ENCODE measurements around the gene AKNA. TPM values are rescaled to one million over a fixed set of nuclear protein-coding genes. Genes with fewer than 3 reads are reported as not detected.
"Not testable (repeated sequence)": the region's sequence is repeated elsewhere in the genome, so short reads cannot be mapped to it uniquely, and the experiment has no call there.

Gene AKNA
- total RNA-seq, 1 experiment from 2014 or later = 14.4 TPM

DNA sequence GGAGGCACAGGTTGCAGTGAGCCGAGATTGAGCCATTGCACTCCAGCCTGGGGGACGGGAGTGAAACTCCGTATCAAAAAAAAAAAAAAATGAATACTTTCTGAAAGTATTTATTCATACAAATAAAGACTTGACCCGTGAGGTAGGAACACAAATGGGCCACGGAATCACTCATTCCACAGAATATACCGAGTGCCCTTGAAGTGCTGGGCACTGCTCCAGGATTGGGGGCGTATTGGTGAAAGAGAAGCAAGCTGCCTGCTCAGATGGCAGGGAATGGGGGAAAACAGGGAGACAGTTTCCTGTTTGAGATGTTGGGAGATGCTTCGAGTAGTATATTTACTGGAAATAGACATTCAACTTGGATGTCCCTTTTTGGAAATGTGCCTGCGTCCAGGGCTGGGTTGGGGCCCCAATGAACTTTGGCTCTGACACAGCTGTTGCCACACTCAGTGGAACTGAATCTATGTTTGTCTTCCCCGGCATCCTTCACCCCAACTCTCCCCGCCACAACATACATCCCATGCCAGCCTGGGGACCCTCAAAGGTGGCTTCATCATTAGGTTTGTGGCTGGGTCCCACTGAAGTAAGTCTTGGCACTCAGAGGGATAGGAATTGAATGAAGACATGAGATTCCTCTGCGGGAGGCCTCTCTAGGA, 65.5 kb downstream of the AKNA start:
- CTCF ChIA-PET; H3K27ac ChIP-seq; H3K27me3 ChIP-seq (ENCODE audit: insufficient read depth, low read depth); H3K9me2 ChIP-seq (ENCODE audit: insufficient read depth); H3K9me3 ChIP-seq (ENCODE audit: insufficient read depth, low read depth); H3K36me3 ChIP-seq (ENCODE audit: low read depth); H4K20me1 ChIP-seq (ENCODE audit: insufficient read depth); BruUV-seq (replicated peaks); DNase-seq; H3K4me3 ChIP-seq; intact Hi-C loops (cut with micrococcal nuclease; ENCODE audit: unreplicated experiment); H3K4me2 ChIP-seq; H2AFZ ChIP-seq; H3F3A ChIP-seq (ENCODE audit: insufficient read depth, low read depth); H3K79me2 ChIP-seq (ENCODE audit: low read depth); H3K4me1 ChIP-seq (replicated peaks; ENCODE audit: insufficient read depth): not testable (repeated sequence)
- POLR2A ChIA-PET (ENCODE audit: unreplicated experiment) = interaction anchor here (0.7 kb wide), 1 partner anchor 184 kb away, joined by 5 read pairs; no protein-coding TSS in a partner anchor

GRCh38 chr9:114321759-114322158, 66.0 kb downstream of the AKNA start:
- Histone ChIP-seq H3F3A (ENCODE audit: insufficient read depth, low read depth) (no peaks in the 10 kb centered on the region), H2AFZ (no peak overlapping the region), H3K9me2 (ENCODE audit: insufficient read depth) (no peaks in the 10 kb centered on the region), H3K4me2 (no peak overlapping the region), H3K9me3 (ENCODE audit: insufficient read depth, low read depth) (no peaks in the 10 kb centered on the region), H4K20me1 (ENCODE audit: insufficient read depth) (no peaks in the 10 kb centered on the region), H3K27ac (no peak overlapping the region), H3K36me3 (ENCODE audit: low read depth) (no peaks in the 10 kb centered on the region), H3K4me1 (replicated peaks; ENCODE audit: insufficient read depth) (peaks cover 6% of the 10 kb centered on the region; the same call in 1 of the 2 replicates), H3K27me3 (ENCODE audit: insufficient read depth, low read depth) (peaks cover 9% of the 10 kb centered on the region; the same call in 1 of the 2 replicates), H3K4me3 (no peak overlapping the region), H3K79me2 (ENCODE audit: low read depth) (no peaks in the 10 kb centered on the region)
- POLR2A ChIA-PET (ENCODE audit: unreplicated experiment) = interaction anchor here (0.7 kb wide), 1 partner anchor 184 kb away, joined by 5 read pairs; no protein-coding TSS in a partner anchor
- CTCF ChIA-PET = no interaction called here
- TF ChIP-seq, protein P1, sequence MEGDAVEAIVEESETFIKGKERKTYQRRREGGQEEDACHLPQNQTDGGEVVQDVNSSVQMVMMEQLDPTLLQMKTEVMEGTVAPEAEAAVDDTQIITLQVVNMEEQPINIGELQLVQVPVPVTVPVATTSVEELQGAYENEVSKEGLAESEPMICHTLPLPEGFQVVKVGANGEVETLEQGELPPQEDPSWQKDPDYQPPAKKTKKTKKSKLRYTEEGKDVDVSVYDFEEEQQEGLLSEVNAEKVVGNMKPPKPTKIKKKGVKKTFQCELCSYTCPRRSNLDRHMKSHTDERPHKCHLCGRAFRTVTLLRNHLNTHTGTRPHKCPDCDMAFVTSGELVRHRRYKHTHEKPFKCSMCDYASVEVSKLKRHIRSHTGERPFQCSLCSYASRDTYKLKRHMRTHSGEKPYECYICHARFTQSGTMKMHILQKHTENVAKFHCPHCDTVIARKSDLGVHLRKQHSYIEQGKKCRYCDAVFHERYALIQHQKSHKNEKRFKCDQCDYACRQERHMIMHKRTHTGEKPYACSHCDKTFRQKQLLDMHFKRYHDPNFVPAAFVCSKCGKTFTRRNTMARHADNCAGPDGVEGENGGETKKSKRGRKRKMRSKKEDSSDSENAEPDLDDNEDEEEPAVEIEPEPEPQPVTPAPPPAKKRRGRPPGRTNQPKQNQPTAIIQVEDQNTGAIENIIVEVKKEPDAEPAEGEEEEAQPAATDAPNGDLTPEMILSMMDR (conservative IDR thresholded peaks at IDR 0.05) = no peak
- TF ChIP-seq EZH2 (IDR thresholded peaks at IDR 0.05; ENCODE audit: low read depth) = no peak
- no peak for DNase-seq
- BruUV-seq (replicated peaks) = no TSS peak
- intact Hi-C loops (cut with micrococcal nuclease; ENCODE audit: unreplicated experiment) = no loop called here

GRCh38 chr9:114320710-114321109, 67.1 kb downstream of the AKNA start:
- H3K9me3 ChIP-seq (ENCODE audit: insufficient read depth, low read depth); H3K27ac ChIP-seq; BruUV-seq (replicated peaks); intact Hi-C loops (cut with micrococcal nuclease; ENCODE audit: unreplicated experiment); H3K27me3 ChIP-seq (ENCODE audit: insufficient read depth, low read depth); DNase-seq; CTCF ChIA-PET; H2AFZ ChIP-seq; H3F3A ChIP-seq (ENCODE audit: insufficient read depth, low read depth); H3K36me3 ChIP-seq (ENCODE audit: low read depth); H3K4me3 ChIP-seq; H3K9me2 ChIP-seq (ENCODE audit: insufficient read depth); H4K20me1 ChIP-seq (ENCODE audit: insufficient read depth); H3K79me2 ChIP-seq (ENCODE audit: low read depth); H3K4me1 ChIP-seq (replicated peaks; ENCODE audit: insufficient read depth); H3K4me2 ChIP-seq: not testable (repeated sequence)
- POLR2A ChIA-PET (ENCODE audit: unreplicated experiment) = interaction anchor here (0.6 kb wide), 1 partner anchor 1873 kb away, joined by 3 read pairs; no protein-coding TSS in a partner anchor

DNA sequence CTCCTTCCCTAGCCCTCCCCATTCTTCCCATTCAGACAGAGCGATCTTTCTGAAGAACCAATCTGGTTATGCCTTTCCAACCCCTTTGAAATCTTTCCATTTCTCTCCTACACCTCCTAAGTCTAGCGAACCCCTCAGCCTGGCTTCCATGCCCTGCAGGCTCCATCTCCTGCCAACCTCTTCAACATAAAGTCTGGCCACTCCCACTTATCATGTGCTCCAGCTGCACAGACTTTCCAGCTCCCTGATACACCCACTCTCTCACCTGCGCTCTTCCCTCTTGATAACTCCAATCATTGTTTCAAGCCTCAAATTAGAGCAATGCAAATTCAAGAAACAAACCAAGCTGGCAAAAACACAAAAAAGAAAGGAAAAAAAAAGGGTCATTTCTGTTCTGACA, 68.6 kb downstream of the AKNA start:
- no peak for DNase-seq
- TF ChIP-seq EZH2 (IDR thresholded peaks at IDR 0.05; ENCODE audit: low read depth) = no peak
- TF ChIP-seq, protein P1 (conservative IDR thresholded peaks at IDR 0.05) = no peak
- Histone ChIP-seq H3K9me2 (ENCODE audit: insufficient read depth) (no peaks in the 10 kb centered on the region), H2AFZ (no peak overlapping the region), H3F3A (ENCODE audit: insufficient read depth, low read depth) (no peaks in the 10 kb centered on the region), H4K20me1 (ENCODE audit: insufficient read depth) (no peaks in the 10 kb centered on the region), H3K79me2 (ENCODE audit: low read depth) (no peaks in the 10 kb centered on the region), H3K4me2 (no peak overlapping the region), H3K9me3 (ENCODE audit: insufficient read depth, low read depth) (no peaks in the 10 kb centered on the region), H3K36me3 (ENCODE audit: low read depth) (no peaks in the 10 kb centered on the region), H3K27ac (no peak overlapping the region), H3K4me3 (no peak overlapping the region), H3K27me3 (ENCODE audit: insufficient read depth, low read depth) (peaks cover 4% of the 10 kb centered on the region; the same call in 1 of the 2 replicates), H3K4me1 (replicated peaks; ENCODE audit: insufficient read depth) (peaks cover 6% of the 10 kb centered on the region; the same call in 1 of the 2 replicates)
- ChIA-PET CTCF (no interaction called here), POLR2A (ENCODE audit: unreplicated experiment) (no interaction called here)
- intact Hi-C loops (cut with micrococcal nuclease; ENCODE audit: unreplicated experiment) = no loop called here
- no TSS peak for BruUV-seq (replicated peaks)

All from PC-9 (cell line).